K562 (cell line): Measurements from ENCODE around the gene TAOK2. TPM values are rescaled to one million over a fixed set of nuclear protein-coding genes. Genes with fewer than 3 reads are reported as not detected.

Experiments
- CBX5 ChIP-seq: IDR thresholded peaks from 2 replicates; pipeline ENCODE4 v1.6.1; 2014; ENCODE audit warnings: low read depth, borderline replicate concordance
- CCAR2 ChIP-seq: fragments of 200-400 bp; formaldehyde crosslinking; IDR thresholded peaks from 2 replicates; pipeline ENCODE4 v1.6.1; 2017; ENCODE audit warnings: mild to moderate bottlenecking, low read depth, low read length
- DNMT1 ChIP-seq: fragments of 450-650 bp; IDR thresholded peaks from 2 replicates; pipeline ENCODE4 v1.6.1; 2016; ENCODE audit warnings: antibody characterized with exemption, mild to moderate bottlenecking
- E2F4 ChIP-seq: sonication (generic); formaldehyde crosslinking; IDR thresholded peaks from 2 replicates; pipeline ENCODE4 v1.8.0; 2022; ENCODE audit warnings: mild to moderate bottlenecking, low read depth, missing genetic modification reagents
- FOXA3 ChIP-seq, 2 experiments: fragments of 450-650 bp in 1 of 2; sonication (generic) in 1 of 2; formaldehyde crosslinking; IDR thresholded peaks in 1 of 2; conservative IDR thresholded peaks in 1 of 2; 2 replicates each; pipeline versions ENCODE4 v1.4.0 to v1.8.0; 2020 to 2022; ENCODE audit warnings: mild to moderate bottlenecking in 2 of 2, missing genetic modification reagents in 1 of 2
- IRF2 ChIP-seq: sonication (generic); formaldehyde crosslinking; IDR thresholded peaks from 2 replicates; pipeline ENCODE4 v1.8.1; 2022; ENCODE audit warnings: mild to moderate bottlenecking, missing genetic modification reagents
- LEF1 ChIP-seq: fragments of 450-650 bp; IDR thresholded peaks from 2 replicates; pipeline ENCODE4 v1.6.1; 2016; ENCODE audit warnings: mild to moderate bottlenecking
- MLLT1 ChIP-seq, 2 experiments: fragments of 450-650 bp; IDR thresholded peaks; 2 replicates each; pipeline ENCODE4 v1.6.1; 2016
- NCOA2 ChIP-seq, 2 experiments: fragments of 450-650 bp; IDR thresholded peaks; 2 replicates each; pipeline ENCODE4 v1.6.1; 2018; ENCODE audit warnings: mild to moderate bottlenecking in 2 of 2, moderate library complexity in 1 of 2; ENCODE audit not compliant: partially characterized antibody in 2 of 2
- RBM15 ChIP-seq: fragments of 200-400 bp; formaldehyde crosslinking; IDR thresholded peaks from 2 replicates; pipeline ENCODE4 v1.6.1; 2018; ENCODE audit warnings: mild to moderate bottlenecking, low read length, moderate library complexity; ENCODE audit not compliant: insufficient read depth
- RUNX1 ChIP-seq: sonication (generic); IDR thresholded peaks from 2 replicates; pipeline ENCODE4 v1.6.1; 2016; ENCODE audit warnings: antibody characterized with exemption, low read depth
- SIN3A ChIP-seq, 2 experiments: fragments of 150-350 bp in 1 of 2; IDR thresholded peaks; 2 replicates each; pipeline ENCODE4 v1.6.1; 2011 to 2016; ENCODE audit warnings: borderline replicate concordance in 2 of 2, low read depth in 2 of 2, low read length in 2 of 2, mild to moderate bottlenecking in 2 of 2, moderate library complexity in 2 of 2; ENCODE audit not compliant: control insufficient read depth in 1 of 2
- TAL1 ChIP-seq: fragments of 450-650 bp; IDR thresholded peaks from 2 replicates; pipeline ENCODE4 v1.6.1; 2016; ENCODE audit warnings: mild to moderate bottlenecking
- ZFP36 ChIP-seq: fragments of 150-350 bp; IDR thresholded peaks from 2 replicates; pipeline ENCODE4 v1.6.1; 2018; ENCODE audit warnings: low read length, low read depth; ENCODE audit not compliant: partially characterized antibody
- ZFX ChIP-seq: sonication (generic); formaldehyde crosslinking; IDR thresholded peaks from 2 replicates; pipeline ENCODE4 v1.8.0; 2022; ENCODE audit warnings: mild to moderate bottlenecking, missing genetic modification reagents, moderate library complexity
- ZNF133 ChIP-seq: fragments of 250-450 bp; sonication (Bioruptor Pico); IDR thresholded peaks from 2 replicates; pipeline ENCODE4 v1.4.0; 2020; ENCODE audit warnings: mild to moderate bottlenecking
- ZNF165 ChIP-seq: fragments of 250-450 bp; sonication (Bioruptor Pico); IDR thresholded peaks from 2 replicates; pipeline ENCODE4 v1.4.0; 2020; ENCODE audit warnings: borderline replicate concordance
- ZNF212 ChIP-seq: fragments of 450-650 bp; formaldehyde crosslinking; IDR thresholded peaks from 2 replicates; pipeline ENCODE4 v1.4.0; 2020; ENCODE audit warnings: mild to moderate bottlenecking
- ZNF655 ChIP-seq: fragments of 250-450 bp; sonication (Bioruptor Pico); IDR thresholded peaks from 2 replicates; pipeline ENCODE4 v1.5.0; 2021
- polyA plus RNA-seq, 8 experiments: library from polyadenylated mRNA; depleted of rRNA in 4 of 8; stranded (reverse) in 5 of 8; unstranded in 3 of 8; fragments of >200 nt; fragmentation: Nextera tagmentation in 2 of 8; fragmentation: Illumina TruSeq in 1 of 8; extraction: Ambion mirVana in 2 of 8; extraction: Trizol in 1 of 8; gene quantifications; 2 replicates each; pipeline versions ENCODE4 v1.2.1 to v1.2.3, GENCODE V29; 2011 to 2014; ENCODE audit warnings: inconsistent platforms in 1 of 8, missing spikeins in 1 of 8
- total RNA-seq, 7 experiments: library from RNA; depleted of rRNA in 6 of 7; stranded (reverse); fragments of >200 nt in 6 of 7; fragmentation: Illumina TruSeq in 2 of 7; extraction: Trizol in 2 of 7; gene quantifications; 2 replicates each; pipeline versions ENCODE4 v1.2.1 to v1.2.3, GENCODE V29; 2011 to 2021; ENCODE audit warnings: low replicate concordance in 1 of 7

Gene TAOK2
- total and polyA plus RNA-seq, 9 of the 15 experiments (the other 6 are each of a cell fraction or from before 2014, with no cell fraction given): 0.10 to 41.8 (median 13.7) TPM

DNA sequence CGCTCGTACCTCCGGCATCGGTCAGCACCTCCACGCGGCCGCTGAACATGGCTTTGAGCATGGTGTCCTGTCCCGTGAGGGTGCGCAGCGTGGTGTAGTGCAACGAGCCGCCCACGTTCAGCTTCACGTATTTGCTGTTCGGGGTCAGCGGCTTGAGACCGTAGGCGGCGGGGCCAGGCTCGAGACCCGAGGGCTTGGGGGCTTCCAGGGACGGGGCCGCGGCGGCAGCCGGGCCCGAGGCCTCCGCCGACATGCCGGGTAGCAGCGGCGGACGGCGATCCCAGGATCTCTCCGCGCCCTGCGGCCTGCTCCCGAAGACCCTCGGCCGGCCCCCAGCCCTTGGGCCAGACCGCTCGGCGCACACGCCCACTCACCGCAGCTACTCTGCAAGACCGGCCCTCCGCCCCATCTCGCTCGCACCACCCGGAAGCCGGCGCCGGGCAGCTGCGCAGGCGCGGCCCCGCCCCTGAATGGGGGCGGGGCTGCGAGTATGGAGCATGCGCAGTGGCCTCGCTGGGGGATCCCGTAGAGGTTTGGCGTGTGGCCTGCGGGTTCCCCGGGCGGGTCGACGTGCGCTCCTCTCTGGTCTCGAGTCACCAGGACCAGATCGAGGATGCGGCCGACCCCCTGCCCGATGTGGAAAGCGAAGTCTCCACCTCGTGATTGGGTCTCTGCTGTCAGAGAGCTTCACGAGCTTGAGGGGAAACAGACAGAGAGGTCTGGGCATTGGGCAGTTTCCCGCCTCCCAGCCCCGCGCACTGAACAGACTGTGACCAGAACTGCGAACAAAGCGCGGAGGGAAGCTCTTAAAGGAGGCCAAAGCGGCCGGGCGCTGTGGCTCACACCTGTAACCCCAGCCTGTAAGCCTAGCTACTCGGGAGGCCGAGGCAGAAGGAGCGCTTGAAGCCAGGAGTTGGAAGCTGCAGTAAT lies 47.6 kb upstream of the TAOK2 start, which contains the start of gene KCTD13 (continued):
- TF ChIP-seq MLLT1 (IDR thresholded peaks at IDR 0.05) (peak in 1 of 2 experiments; percentile 12; a peak in 1 of 4 replicates), DNMT1 (no peak), ZFP36 (no peak), TAL1 (no peak), E2F4 (no peak), SIN3A (IDR thresholded peaks at IDR 0.05; ENCODE audit: borderline replicate concordance in 2 of 2, control insufficient read depth in 1 of 2, low read depth in 2 of 2, low read length in 2 of 2) (peak; percentile 75 to 80; a peak in 2 of 4 replicates), ZNF165 (CRISPR knock-in tag) (no peak), CCAR2 (no peak), RBM15 (no peak), ZFX (CRISPR knock-in tag) (peak; percentile 90), ZNF655 (no peak), IRF2 (no peak), CBX5 (no peak), NCOA2 (IDR thresholded peaks at IDR 0.05; ENCODE audit: partially characterized antibody in 2 of 2) (no peak), ZNF212 (no peak), FOXA3 (CRISPR knock-in tag; conservative IDR thresholded peaks at IDR 0.05 in 1 of 2, IDR thresholded peaks at IDR 0.05 in 1 of 2) (no peak), LEF1 (no peak), ZNF133 (no peak), RUNX1 (no peak)
